Right lobe of liver (tissue), 4 donors: ENCODE data around the gene TCHH.

Experiments used
- CTCF ChIP-seq, 4 donors: fragments of 200-600 bp in 3 of 4; fragments of 450-650 bp in 1 of 4; IDR thresholded peaks; one replicate each; pipeline versions ENCODE4 v1.5.1 to v1.8.0; 2016 to 2022; ENCODE audit warnings: antibody characterized with exemption in 4 of 4, mild to moderate bottlenecking in 2 of 4
- POLR2A ChIP-seq: fragments of 450-650 bp; IDR thresholded peaks from one replicate; pipeline ENCODE4 v1.6.1; 2017; ENCODE audit warnings: antibody characterized with exemption, mild to moderate bottlenecking
- donor health status: DM: no; HTN: no; CAD: no.
- donor health status: DM: no; HTN: no; CAD: no.
- donor health status: DM: no; HTN: yes; CAD: no.

- TF ChIP-seq CTCF (IDR thresholded peaks at IDR 0.05) (no peak), POLR2A (no peak)
Observed at GRCh38 chr1:152111515-152111968, 3.7 kb downstream of the TCHH start.
